NT2/D1 (cell line): ENCODE results near the gene ELP2.

Experiments used
- SUZ12 ChIP-seq: IDR thresholded peaks from 2 replicates; pipeline ENCODE4 v1.6.1; 2011; ENCODE audit not compliant: insufficient read length, insufficient read depth; ENCODE audit errors: extremely low read depth
- YY1 ChIP-seq: IDR thresholded peaks from 2 replicates; pipeline ENCODE4 v1.6.1; 2011; ENCODE audit not compliant: insufficient read length, insufficient read depth
- ZNF274 ChIP-seq: IDR thresholded peaks from 2 replicates; pipeline ENCODE4 v1.6.1; 2011; ENCODE audit warnings: mild to moderate bottlenecking, low read depth, low read length

DNA sequence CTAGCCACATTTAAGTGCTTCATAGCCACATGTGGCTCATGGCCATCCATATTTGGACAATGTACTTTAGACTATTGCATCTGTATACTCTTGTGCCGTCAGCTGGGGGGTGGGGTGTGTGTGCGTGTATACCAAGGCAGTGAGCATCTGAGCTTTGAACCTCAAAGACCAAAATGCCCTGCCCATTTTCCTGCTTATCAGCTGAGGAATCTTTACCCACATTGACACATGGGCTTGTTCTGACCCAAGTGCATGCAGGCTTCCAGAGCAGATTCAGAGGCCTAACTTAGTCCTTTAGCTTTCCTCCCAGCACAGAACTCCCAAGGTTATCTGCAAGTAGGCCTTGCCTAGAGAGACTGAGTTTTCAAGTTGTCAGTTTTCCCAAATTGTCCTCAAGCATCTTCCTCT is 46.5 kb downstream of the ELP2 start:
- no peak for TF ChIP-seq YY1
- TF ChIP-seq ZNF274 = no peak
- TF ChIP-seq SUZ12 = no peak
